ENCODE results near the gene RFX4. TPM values are rescaled to one million over a fixed set of nuclear protein-coding genes. Genes with fewer than 3 reads are reported as not detected.

RFX4 gene
- total and polyA plus RNA-seq, 2 of the 13 experiments (the other 11 are each of a cell fraction or from before 2014, with no cell fraction given), result not detected

- TF ChIP-seq STAT5B (CRISPR knock-in tag; IDR thresholded peaks at IDR 0.05), result no peak
These were observed 30.6 kb upstream of the RFX4 start (continued) for GRCh38 chr12:106552228-106552627.

GRCh38 chr12:106564678-106565329 is 18.0 kb upstream of the RFX4 start:
- H3K4me3 ChIP-seq (replicated peaks in 1 of 3; ENCODE audit: insufficient read depth in 1 of 3, low read depth in 2 of 3, low read length in 3 of 3), result no peak overlapping the region
- CTCF ChIA-PET (ENCODE audit: low intra/inter-chr PET ratio, low total read pairs), result no interaction called here
- no peaks in the 10 kb centered on the region for H3K36me3 ChIP-seq (replicated peaks in 1 of 2; ENCODE audit: control insufficient read depth in 1 of 2, insufficient read depth in 2 of 2, low read length in 2 of 2)
- H3K4me1 ChIP-seq (ENCODE audit: insufficient read depth, low read length), result no peaks in the 10 kb centered on the region
- H3K27ac ChIP-seq (ENCODE audit: extremely low read length, insufficient read depth, low read length), result no peak overlapping the region
- H3K9ac ChIP-seq (ENCODE audit: insufficient read depth, low read depth, low read length), result no peak overlapping the region
- intact Hi-C loops (cut with micrococcal nuclease; ENCODE audit: unreplicated experiment) (no loop called here), in situ Hi-C loops (cut with HindIII; ENCODE audit: extremely low pct_ligation_motif_present, low pct_unique_long_range_greater_than_20kb) (no loop called here)
- no peak for DNase-seq (ENCODE audit: low spot score)
- ATAC-seq, result no peak
- H4K20me1 ChIP-seq (ENCODE audit: insufficient read depth, low read length), result no peaks in the 10 kb centered on the region
- FAIRE-seq, result no peak
- BruUV-seq (replicated peaks), result no TSS peak
- no peak overlapping the region for H2AFZ ChIP-seq (ENCODE audit: low read length)
- no peak for TF ChIP-seq ZBED4 (CRISPR knock-in tag; IDR thresholded peaks at IDR 0.05; ENCODE audit: borderline replicate concordance)
- TF ChIP-seq ZNF724P (CRISPR knock-in tag; IDR thresholded peaks at IDR 0.05; ENCODE audit: borderline replicate concordance), result no peak
- TF ChIP-seq ZNF460 (CRISPR knock-in tag; IDR thresholded peaks at IDR 0.05; ENCODE audit: borderline replicate concordance), result no peak
- TF ChIP-seq ZNF605 (CRISPR knock-in tag; IDR thresholded peaks at IDR 0.05), result no peak
- TF ChIP-seq ZNF782 (CRISPR knock-in tag; IDR thresholded peaks at IDR 0.05; ENCODE audit: borderline replicate concordance), result no peak
- no peak for TF ChIP-seq ZNF616 (CRISPR knock-in tag; IDR thresholded peaks at IDR 0.05; ENCODE audit: low read depth)
- no peak for TF ChIP-seq PAX8 (CRISPR knock-in tag; IDR thresholded peaks at IDR 0.05; ENCODE audit: borderline replicate concordance)
- no peak for TF ChIP-seq GMEB1 (CRISPR knock-in tag; IDR thresholded peaks at IDR 0.05; ENCODE audit: borderline replicate concordance)
- TF ChIP-seq ZNF556 (CRISPR knock-in tag; IDR thresholded peaks at IDR 0.05; ENCODE audit: borderline replicate concordance), result no peak
- no peak for TF ChIP-seq EZH2 (conservative IDR thresholded peaks at IDR 0.05; ENCODE audit: low read depth, low read length)
- no peak for TF ChIP-seq KDM5B (CRISPR knock-in tag; IDR thresholded peaks at IDR 0.05; ENCODE audit: borderline replicate concordance)
- no peak for TF ChIP-seq ZNF713 (CRISPR knock-in tag; IDR thresholded peaks at IDR 0.05)
- no peak for TF ChIP-seq GTF2F1 (IDR thresholded peaks at IDR 0.05; ENCODE audit: low read length)
- no peak for TF ChIP-seq NR2F1 (CRISPR knock-in tag; IDR thresholded peaks at IDR 0.05)
- no peak for TF ChIP-seq MXD1 (CRISPR knock-in tag; IDR thresholded peaks at IDR 0.05)
- WGBS (ENCODE audit: low lambda C conversion rate), result 37% methylated on average over 9 of the region's 9 CpGs
- no peak overlapping the region for H3K4me2 ChIP-seq (ENCODE audit: low read depth, low read length)
- H3K9me3 ChIP-seq (ENCODE audit: low read length), result no peaks in the 10 kb centered on the region
- no peaks in the 10 kb centered on the region; a peak in 1 of 5 replicates for H3K27me3 ChIP-seq (ENCODE audit: control insufficient read depth in 1 of 2, insufficient read depth in 2 of 2, low read length in 2 of 2)
- POLR2A ChIA-PET, result no interaction called here
- H3K79me2 ChIP-seq (ENCODE audit: insufficient read depth, low read length), result no peaks in the 10 kb centered on the region
